Measurements from ENCODE around the gene COL4A5.
"Not testable (repeated sequence)": the region's sequence is repeated elsewhere in the genome, so short reads cannot be mapped to it uniquely, and the experiment has no call there.

The COL4A5 gene

GRCh38 chrX:108439426-108439942 is at the start of gene COL4A5:
TSS of gene COL4A5 (plus strand) at chrX:108439838. CDS start at chrX:108440126, 288 bp downstream.
- DNase-seq = no peak

DNA sequence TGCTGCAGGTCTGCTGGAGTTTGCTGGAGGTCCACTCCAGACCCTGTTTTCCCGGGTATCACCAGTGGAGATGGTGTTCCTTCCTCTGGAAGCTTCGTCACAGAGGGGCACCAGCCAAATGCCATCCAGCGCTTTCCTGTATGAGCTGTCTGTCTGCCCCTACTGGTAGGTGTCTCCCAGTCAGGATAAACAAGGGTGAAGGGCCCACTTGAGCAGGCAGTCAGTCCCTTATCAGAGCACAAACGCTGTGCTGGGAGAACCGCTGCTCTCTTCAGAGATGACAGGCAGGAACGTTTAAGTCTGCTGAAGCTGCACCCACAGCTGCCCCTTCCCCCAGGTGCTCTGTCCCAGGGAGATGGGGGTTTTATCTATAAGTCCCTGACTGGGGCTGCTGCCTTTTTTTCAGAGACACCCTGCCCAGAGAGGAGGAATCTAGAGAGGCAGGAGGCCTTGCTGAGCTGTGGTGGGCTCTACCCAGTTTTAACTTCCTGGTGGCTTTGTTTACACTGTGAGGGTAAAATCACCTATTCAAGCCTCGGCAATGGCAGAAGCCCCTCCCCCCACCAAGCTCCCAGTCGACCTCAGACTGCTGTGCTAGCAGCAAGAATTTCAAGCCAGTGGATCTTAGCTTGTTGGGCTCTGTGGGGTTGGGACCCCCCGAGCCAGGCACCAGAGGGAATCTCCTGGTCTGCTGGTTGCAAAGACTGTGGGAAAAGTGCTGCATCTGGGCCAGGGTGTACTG is 48.5 kb upstream of the COL4A5 start:
- DNase-seq = not testable (repeated sequence)

DNA sequence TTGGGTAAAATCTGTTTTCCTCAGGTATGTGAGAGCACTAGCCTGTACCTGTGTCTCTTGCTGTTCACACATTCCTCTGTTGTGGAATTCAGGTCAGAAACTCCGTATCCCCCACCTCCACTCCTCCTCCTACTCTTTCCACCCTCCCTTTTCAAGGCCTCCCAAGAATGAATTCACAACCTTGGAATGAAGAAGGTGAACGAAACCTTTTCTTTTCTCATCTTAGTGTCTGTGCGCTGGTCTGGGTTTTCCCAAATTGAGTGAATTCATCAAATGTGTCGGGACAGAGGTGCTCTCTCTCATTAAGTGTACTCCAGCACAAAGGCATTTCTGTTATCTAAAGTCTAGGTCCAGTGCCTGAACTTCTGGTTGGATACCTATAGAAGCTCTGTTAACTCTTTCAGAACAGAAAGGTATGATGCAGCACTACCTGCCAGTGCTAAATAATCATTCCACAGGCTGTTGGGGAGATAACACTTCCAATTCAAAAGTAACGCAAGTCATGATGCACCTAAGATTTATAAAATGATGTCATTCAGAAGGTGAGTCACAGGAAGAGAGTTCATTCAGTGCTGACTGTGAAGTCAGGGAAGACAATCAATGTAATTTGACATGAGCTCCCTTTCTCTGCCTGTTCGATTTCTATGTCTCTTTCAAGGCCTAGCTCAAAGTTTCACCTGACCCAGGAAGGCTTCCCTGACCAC is 43.3 kb upstream of the COL4A5 start:
- DNase-seq = no peak

- no peak for DNase-seq
Measured at GRCh38 chrX:108396986-108397385, 42.7 kb upstream of the COL4A5 start.

- no peak for DNase-seq
Measured at GRCh38 chrX:108397627-108398391, 41.8 kb upstream of the COL4A5 start.

GRCh38 chrX:108399418-108400165 is 40.0 kb upstream of the COL4A5 start:
- DNase-seq = no peak

GRCh38 chrX:108412783-108413182 is 26.9 kb upstream of the COL4A5 start:
- DNase-seq = no peak

DNA sequence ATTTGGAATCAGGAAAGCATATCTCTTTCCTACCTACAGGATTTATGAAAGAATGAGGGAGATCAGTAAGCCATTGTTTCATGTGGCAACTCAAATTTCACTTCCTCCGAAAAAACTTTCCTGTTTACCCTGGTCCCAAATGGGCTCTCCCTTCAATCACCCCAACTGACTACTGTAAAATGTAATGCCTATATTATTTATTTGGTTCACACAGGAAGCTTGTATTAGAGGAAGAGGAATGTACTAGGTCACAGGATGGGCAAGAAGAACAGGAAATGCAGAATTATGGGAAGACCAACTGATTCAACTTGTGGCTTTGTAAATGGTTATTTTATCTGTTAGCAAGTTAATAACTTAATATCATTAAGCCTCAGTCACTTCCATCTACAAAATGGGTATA is 24.5 kb upstream of the COL4A5 start:
- no peak for DNase-seq

DNA sequence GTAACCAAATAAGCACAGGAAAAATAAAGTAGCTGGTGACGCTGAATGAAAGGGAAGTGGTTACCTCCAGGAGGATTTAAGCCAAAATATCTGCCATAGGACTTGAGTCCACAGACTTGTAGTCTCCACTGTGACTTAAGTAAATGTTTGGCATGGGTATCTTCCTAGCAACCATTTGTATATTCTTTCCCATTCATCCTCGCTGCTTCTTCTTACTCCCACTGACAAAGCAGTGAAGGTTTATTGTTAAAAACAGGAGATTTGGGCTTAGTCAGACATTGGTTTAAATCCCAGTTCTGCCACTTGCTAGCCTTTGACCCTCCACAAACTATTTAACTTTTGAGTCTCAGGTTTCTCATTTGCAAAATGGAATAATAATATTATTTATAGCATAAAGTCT is 23.7 kb upstream of the COL4A5 start:
- DNase-seq = no peak

DNA sequence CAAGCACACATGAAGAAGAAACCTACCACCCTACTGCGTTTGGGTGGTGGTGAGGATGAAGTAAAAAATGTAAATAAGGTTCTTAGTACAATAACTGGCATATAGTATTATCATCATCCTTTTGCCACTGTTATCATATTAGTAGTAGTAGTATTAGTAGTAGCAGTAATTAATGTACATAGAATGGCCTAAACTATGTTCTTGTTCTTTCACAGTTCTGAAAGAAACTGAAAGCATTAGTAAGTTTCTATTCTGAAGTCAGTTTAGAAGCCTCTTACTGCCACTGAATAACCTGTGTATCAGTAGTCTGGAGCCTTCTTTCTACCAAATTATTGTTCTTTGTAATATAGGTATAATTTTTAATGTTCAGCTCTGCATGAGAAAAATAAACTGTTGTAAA is 22.4 kb upstream of the COL4A5 start:
- no peak for DNase-seq

DNA sequence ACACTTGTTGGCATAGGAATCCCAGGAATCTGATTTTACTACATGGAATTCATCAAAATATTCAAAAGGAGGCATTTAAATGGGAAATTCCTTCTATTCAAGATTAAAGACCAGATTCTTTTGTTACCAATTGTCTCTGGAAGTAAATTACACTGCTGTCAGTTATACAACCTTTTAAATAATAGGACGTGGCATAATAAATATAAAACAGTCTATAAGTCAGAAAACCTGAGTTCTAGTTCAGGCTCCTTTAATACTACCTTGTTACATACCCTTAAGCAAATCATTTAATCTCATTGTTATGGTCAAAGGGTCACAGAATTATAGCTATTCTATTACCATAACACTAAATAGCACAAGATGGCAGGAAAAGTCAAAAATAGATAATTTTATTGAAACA is 20.2 kb upstream of the COL4A5 start:
- no peak for DNase-seq

- no peak for DNase-seq
Measured at GRCh38 chrX:108420481-108420880, 19.2 kb upstream of the COL4A5 start.

DNA sequence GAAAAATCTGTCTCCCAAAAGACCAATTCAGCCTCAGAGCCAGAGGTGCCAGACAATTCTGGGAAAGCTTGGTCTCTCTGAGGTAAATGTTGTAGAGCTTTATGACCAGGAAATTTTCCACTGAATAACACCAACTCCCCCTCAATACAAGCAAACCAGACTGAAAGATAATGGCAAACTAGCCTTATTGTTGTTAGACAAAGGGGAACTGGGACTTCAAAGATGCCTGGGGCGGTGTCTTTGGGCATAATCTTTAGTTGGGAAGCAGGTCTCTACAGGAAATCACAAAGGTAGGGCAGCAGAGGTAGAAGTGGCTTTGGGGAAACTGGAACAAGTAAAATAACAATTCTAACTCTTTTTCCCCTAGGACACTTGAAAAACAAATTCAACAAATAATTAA is 13.4 kb upstream of the COL4A5 start:
- DNase-seq = no peak

GRCh38 chrX:108435261-108435660 is 4.4 kb upstream of the COL4A5 start:
- no peak for DNase-seq

DNA sequence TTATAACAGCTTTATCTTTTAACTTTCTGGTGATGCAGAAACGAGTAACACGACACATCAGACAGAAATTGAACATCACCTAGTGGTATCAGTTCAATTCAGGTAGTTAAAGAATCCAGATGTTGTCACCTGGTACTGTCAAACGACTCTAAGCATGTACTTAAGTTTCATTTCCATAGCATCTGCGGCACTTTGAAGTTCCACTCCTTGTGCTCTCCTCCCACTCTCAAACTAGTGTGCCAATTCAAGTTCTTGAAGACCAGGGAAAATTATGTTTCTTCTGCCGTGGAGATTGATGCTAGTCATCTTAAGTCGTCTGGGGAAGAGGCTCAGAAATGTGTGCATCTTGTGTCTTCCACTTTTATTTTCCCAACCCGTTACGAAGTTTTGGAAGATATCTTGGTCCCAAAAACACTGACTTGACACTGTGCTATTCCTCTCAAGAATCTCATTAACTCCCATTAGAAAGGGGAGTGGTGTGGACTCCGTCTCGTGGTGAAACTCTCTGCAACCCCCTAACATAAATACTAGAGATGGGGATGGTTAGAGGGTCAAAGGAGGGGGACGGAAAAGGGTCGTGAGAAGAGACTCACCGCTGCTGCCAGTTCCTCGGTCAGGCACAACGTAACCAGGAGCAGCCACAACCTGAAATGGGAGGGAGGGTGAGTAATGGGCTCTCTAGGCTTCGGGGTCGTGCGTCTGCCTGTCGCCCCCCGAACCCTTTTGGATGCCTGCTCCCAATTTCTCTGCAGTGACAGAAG is 2.1 kb upstream of the COL4A5 start:
- DNase-seq = no peak

GRCh38 chrX:108438110-108438623 is 1.5 kb upstream of the COL4A5 start, which contains the start of gene COL4A6:
TSS of gene COL4A6 (minus strand) at chrX:108438422. CDS start at chrX:108438196, 226 bp downstream.
- no peak for DNase-seq

DNA sequence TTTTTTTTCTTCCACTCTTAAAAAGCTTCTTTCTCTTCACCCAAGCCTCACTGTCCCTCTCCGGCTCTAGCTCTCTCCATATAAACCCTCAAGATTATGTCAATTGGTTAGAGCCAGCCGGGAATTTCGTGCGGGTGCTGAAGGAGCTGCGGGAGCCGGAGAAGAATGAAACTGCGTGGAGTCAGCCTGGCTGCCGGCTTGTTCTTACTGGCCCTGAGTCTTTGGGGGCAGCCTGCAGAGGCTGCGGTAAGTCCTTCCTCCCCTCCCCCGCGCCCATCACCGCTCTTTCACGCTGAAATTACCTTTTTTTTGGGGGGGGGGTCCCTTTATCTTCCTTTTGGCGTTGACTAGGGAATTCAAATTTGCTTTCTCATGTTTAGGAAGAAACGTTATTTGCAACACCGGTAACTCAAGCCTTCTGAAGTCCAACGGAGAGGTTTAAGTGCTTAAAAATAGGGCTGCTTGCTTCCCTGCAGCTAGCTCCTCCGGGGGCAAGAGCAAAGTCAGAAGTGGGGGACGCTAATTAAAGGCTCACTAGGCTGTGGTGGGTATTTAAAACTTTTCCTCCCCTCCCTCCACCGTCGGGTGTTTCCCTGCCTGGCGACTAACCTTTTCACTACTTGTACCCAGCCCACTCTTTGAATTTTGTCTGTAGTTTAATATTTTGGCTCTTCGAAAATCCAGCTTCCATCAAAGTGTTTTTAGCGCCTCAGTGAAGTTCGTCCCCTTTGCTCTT is 491 bp downstream of the COL4A5 start:
- no peak for DNase-seq

DNA sequence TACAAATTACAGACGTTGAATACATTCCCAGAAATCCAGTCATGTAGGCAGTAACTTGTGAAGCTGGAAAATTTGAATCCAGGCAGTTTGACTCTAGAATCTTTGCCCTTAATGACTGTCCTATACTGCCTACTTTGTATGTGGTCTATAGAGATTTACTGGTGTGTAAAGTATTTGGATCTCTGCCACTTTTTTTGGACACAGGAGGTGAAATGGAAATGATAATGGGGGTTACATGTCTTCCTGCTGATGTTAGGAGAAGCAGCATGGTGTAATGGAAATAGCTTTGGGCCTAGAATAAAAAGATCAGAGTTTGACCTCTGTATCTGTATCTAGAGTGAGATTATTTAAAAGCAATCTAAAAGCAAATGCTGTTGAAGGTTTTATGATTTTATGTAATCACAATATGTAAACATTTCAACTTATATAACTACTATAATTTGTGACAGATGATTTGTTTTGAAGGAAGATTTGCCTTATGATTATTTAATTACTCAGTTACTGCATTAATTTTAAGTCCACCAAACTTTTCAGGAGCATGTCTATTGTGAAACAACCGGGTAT is 3.3 kb downstream of the COL4A5 start:
- no peak for DNase-seq

GRCh38 chrX:108447303-108447702 is 7.7 kb downstream of the COL4A5 start:
- DNase-seq = no peak

DNA sequence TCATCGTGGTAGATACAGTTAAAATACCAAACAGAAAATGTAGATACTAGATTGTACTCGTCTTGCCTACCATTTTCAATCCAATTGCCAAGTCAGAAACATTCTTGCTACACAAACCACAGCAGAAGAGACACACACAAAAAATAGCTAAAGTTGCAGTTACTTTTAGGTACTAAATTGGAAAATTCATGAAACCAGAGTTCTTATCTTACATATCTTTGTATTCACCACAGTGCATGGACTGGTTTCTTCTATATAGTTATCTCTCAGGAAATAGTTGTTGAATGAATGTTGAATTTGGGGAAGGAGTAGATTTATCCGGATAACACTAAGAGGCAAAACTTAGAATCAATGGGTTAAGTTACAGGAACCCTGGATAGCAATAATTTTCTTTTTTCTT is 14.2 kb downstream of the COL4A5 start:
- DNase-seq = no peak

Measured in activated CD8-positive, alpha-beta memory T cell treated with anti-CD3 and anti-CD28 coated beads, Interleukin-2, amount 50 U/mL, for 48 hours (primary cell).